HFFc6 (cell line): Measurements from ENCODE around the gene FHIT. TPM values are rescaled to one million over a fixed set of nuclear protein-coding genes. Genes with fewer than 3 reads are reported as not detected.

Experiments
- DNase-seq: peaks from one replicate; pipeline ENCODE4 v3.0.0-alpha.2; 2018
- H3K27ac Mint-ChIP-seq: 2 replicates; pipeline ENCODE4 v1.8.0; 2020; ENCODE audit warnings: mild to moderate bottlenecking, mixed read lengths
- H3K27me3 Mint-ChIP-seq: 2 replicates; pipeline ENCODE4 v1.8.0; 2021; ENCODE audit warnings: mild to moderate bottlenecking, moderate library complexity, mixed read lengths; ENCODE audit not compliant: insufficient read depth
- H3K36me3 Mint-ChIP-seq: 2 replicates; pipeline ENCODE4 v1.8.0; 2021; ENCODE audit warnings: low read depth, mixed read lengths
- H3K4me1 Mint-ChIP-seq: 2 replicates; pipeline ENCODE4 v1.8.0; 2020; ENCODE audit warnings: low read depth, mixed read lengths
- H3K4me3 Mint-ChIP-seq: 2 replicates; pipeline ENCODE4 v1.8.0; 2020; ENCODE audit warnings: mild to moderate bottlenecking, moderate library complexity, mixed read lengths
- H3K9me3 Mint-ChIP-seq: 2 replicates; pipeline ENCODE4 v1.8.0; 2020; ENCODE audit warnings: mild to moderate bottlenecking, mixed read lengths
- CTCF ChIP-seq: fragments of 200-600 bp; sonication (generic); IDR thresholded peaks from 2 replicates; pipeline ENCODE4 v1.5.0; 2021; ENCODE audit warnings: antibody characterized with exemption, mild to moderate bottlenecking
- total RNA-seq, 6 experiments: library from RNA; stranded (reverse); fragmentation: NEBNext Ultra II Directional; extraction: Animal tissue kit (Norgen Biotek cat#: 25700); gene quantifications; 2 replicates in 1 of 6; 3 replicates in 5 of 6; pipeline ENCODE4 v1.2.3, GENCODE V29; 2021

The FHIT gene
- total RNA-seq, 6 experiments from 2014 or later = 0.33 to 0.38 TPM; not detected in 4

- Mint-ChIP-seq H3K27me3 (peaks cover 11% of the 10 kb centered on the region), H3K9me3 (no peaks in the 10 kb centered on the region)
These were observed 1496.7 kb downstream of the FHIT start for GRCh38 chr3:59754456-59755129.

GRCh38 chr3:59753808-59754450, 1497.3 kb downstream of the FHIT start:
- H3K4me3 Mint-ChIP-seq = no peak overlapping the region
- H3K9me3 Mint-ChIP-seq = no peaks in the 10 kb centered on the region
- no peak for DNase-seq
- H3K36me3 Mint-ChIP-seq = no peaks in the 10 kb centered on the region
- peaks cover 9% of the 10 kb centered on the region for H3K27me3 Mint-ChIP-seq
- H3K4me1 Mint-ChIP-seq = no peaks in the 10 kb centered on the region
- TF ChIP-seq CTCF = no peak
- no peak overlapping the region for H3K27ac Mint-ChIP-seq

More at GRCh38 chr3:59754456-59755129, 1496.7 kb downstream of the FHIT start:
- no peak for TF ChIP-seq CTCF
- Mint-ChIP-seq H3K4me1 (no peaks in the 10 kb centered on the region), H3K36me3 (no peaks in the 10 kb centered on the region), H3K27ac (no peak overlapping the region), H3K4me3 (no peak overlapping the region)
- DNase-seq = no peak

GRCh38 chr3:59752925-59753324, 1498.3 kb downstream of the FHIT start:
- H3K4me3 Mint-ChIP-seq = no peak overlapping the region
- no peaks in the 10 kb centered on the region for H3K4me1 Mint-ChIP-seq
- no peak for TF ChIP-seq CTCF
- peaks cover 5% of the 10 kb centered on the region for H3K27me3 Mint-ChIP-seq
- H3K36me3 Mint-ChIP-seq = no peaks in the 10 kb centered on the region
- H3K27ac Mint-ChIP-seq = no peak overlapping the region
- no peak for DNase-seq
- H3K9me3 Mint-ChIP-seq = no peaks in the 10 kb centered on the region

GRCh38 chr3:59751606-59752005, 1499.6 kb downstream of the FHIT start:
- no peak for DNase-seq
- no peak for TF ChIP-seq CTCF
- Mint-ChIP-seq H3K4me1 (no peaks in the 10 kb centered on the region), H3K36me3 (no peaks in the 10 kb centered on the region), H3K27me3 (peaks cover 7% of the 10 kb centered on the region), H3K27ac (no peak overlapping the region), H3K4me3 (no peak overlapping the region), H3K9me3 (no peaks in the 10 kb centered on the region)

GRCh38 chr3:59750391-59750790, 1500.9 kb downstream of the FHIT start:
- H3K27me3 Mint-ChIP-seq = peaks cover 5% of the 10 kb centered on the region
- H3K36me3 Mint-ChIP-seq = no peaks in the 10 kb centered on the region
- no peak overlapping the region for H3K27ac Mint-ChIP-seq

More at GRCh38 chr3:59750391-59750790, 1500.9 kb downstream of the FHIT start:
- Mint-ChIP-seq H3K4me1 (no peaks in the 10 kb centered on the region), H3K9me3 (no peaks in the 10 kb centered on the region), H3K4me3 (no peak overlapping the region)
- no peak for DNase-seq
- no peak for TF ChIP-seq CTCF
